Measurements from ENCODE around the gene MAPKAPK3.

DNA sequence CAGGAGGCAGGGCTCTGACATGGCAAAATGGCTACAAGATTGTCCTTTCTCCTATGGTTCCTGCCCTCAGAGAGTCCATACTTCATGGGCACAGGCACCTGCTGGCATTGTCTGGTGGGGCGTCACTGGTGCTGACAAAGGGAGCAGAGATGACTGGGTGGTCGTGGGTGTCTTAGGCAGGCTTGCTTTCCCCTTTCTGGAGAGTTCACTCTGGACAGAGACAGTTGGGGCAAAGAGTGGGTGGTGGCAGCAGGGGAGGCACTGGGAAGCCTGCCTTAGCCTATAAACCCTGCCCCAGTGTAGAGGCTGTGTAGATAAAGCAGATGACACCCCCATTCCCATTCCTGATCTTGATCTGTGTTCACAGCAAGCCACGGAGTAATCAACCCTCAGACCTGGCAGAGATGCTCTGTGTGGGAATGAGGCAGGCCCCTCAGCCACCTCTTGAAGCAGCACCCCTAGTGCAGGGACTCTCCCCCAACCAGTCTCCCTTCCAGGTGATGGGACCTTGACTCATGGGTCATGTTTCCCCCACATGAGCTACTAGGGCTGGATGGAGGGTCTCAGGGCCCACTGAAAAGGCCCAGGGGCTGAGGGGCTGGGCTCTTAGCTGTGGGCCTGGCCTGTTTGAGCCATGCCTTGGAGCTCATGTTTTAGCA, 37.1 kb downstream of the MAPKAPK3 start:
- TF ChIP-seq, protein P1, sequence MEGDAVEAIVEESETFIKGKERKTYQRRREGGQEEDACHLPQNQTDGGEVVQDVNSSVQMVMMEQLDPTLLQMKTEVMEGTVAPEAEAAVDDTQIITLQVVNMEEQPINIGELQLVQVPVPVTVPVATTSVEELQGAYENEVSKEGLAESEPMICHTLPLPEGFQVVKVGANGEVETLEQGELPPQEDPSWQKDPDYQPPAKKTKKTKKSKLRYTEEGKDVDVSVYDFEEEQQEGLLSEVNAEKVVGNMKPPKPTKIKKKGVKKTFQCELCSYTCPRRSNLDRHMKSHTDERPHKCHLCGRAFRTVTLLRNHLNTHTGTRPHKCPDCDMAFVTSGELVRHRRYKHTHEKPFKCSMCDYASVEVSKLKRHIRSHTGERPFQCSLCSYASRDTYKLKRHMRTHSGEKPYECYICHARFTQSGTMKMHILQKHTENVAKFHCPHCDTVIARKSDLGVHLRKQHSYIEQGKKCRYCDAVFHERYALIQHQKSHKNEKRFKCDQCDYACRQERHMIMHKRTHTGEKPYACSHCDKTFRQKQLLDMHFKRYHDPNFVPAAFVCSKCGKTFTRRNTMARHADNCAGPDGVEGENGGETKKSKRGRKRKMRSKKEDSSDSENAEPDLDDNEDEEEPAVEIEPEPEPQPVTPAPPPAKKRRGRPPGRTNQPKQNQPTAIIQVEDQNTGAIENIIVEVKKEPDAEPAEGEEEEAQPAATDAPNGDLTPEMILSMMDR (IDR thresholded peaks at IDR 0.05; ENCODE audit: low read depth, low read length, poor library complexity, severe bottlenecking) = no peak
- no peak for TF ChIP-seq EZH2phosphoT487 (IDR thresholded peaks at IDR 0.05; ENCODE audit: borderline replicate concordance, low read length)

Measured in DOHH2 (cell line).